Fibroblast of lung (primary cell): Measurements from ENCODE around the gene NEURL1. TPM values are rescaled to one million over a fixed set of nuclear protein-coding genes. Genes with fewer than 3 reads are reported as not detected.

Experiments used
- DNase-seq, 2 donors: peaks; one replicate each; pipeline versions ENCODE4 v3.0.0 to v3.0.0-alpha.2; 2010; ENCODE audit warnings: low read depth in 2 of 2
- H2AFZ ChIP-seq: 2 replicates; pipeline ENCODE4 v1.5.1; 2012; ENCODE audit warnings: low read length, control low read depth, inconsistent platforms
- H3K27ac ChIP-seq: 2 replicates; pipeline ENCODE4 v1.5.1; 2011; ENCODE audit warnings: low read length, control low read depth; ENCODE audit not compliant: insufficient read depth
- H3K27me3 ChIP-seq: 2 replicates; pipeline ENCODE4 v1.5.1; 2011; ENCODE audit warnings: mild to moderate bottlenecking, low read length; ENCODE audit not compliant: control insufficient read depth, insufficient read depth
- H3K36me3 ChIP-seq: 2 replicates; pipeline ENCODE4 v1.5.1; 2011; ENCODE audit warnings: low read length; ENCODE audit not compliant: control insufficient read depth, insufficient read depth
- H3K4me1 ChIP-seq: 2 replicates; pipeline ENCODE4 v1.5.1; 2011; ENCODE audit warnings: low read length; ENCODE audit not compliant: control insufficient read depth, insufficient read depth; ENCODE audit errors: extremely low read depth
- H3K4me2 ChIP-seq: 2 replicates; pipeline ENCODE4 v1.5.1; 2011; ENCODE audit warnings: low read length, control low read depth; ENCODE audit not compliant: insufficient read depth; ENCODE audit errors: extremely low read depth
- H3K4me3 ChIP-seq, 4 experiments: fragments of 200-600 bp in 1 of 4; sonication (generic) in 1 of 4; replicated peaks in 1 of 4; 2 replicates each; pipeline ENCODE4 v1.5.1; 2011 to 2016; ENCODE audit warnings: low read length in 4 of 4, low read depth in 3 of 4, mild to moderate bottlenecking in 3 of 4, control low read depth in 2 of 4, inconsistent platforms in 1 of 4, mixed read lengths in 1 of 4; ENCODE audit not compliant: insufficient read depth in 1 of 4; ENCODE audit errors: control extremely low read depth in 1 of 4
- H3K79me2 ChIP-seq: 2 replicates; pipeline ENCODE4 v1.5.1; 2012; ENCODE audit warnings: mild to moderate bottlenecking, low read length, inconsistent platforms; ENCODE audit not compliant: control insufficient read depth, insufficient read depth
- H3K9ac ChIP-seq: 2 replicates; pipeline ENCODE4 v1.5.1; 2011; ENCODE audit warnings: mild to moderate bottlenecking, low read length, control low read depth; ENCODE audit not compliant: insufficient read depth
- H3K9me3 ChIP-seq: 2 replicates; pipeline ENCODE4 v1.5.1; 2012; ENCODE audit warnings: low read depth, low read length; ENCODE audit not compliant: control insufficient read depth, insufficient read depth
- H4K20me1 ChIP-seq: 2 replicates; pipeline ENCODE4 v1.5.1; 2011; ENCODE audit warnings: low read length; ENCODE audit not compliant: control insufficient read depth, insufficient read depth; ENCODE audit errors: extremely low read depth
- CTCF ChIP-seq, 2 donors: IDR thresholded peaks in 1 of 2; conservative IDR thresholded peaks in 1 of 2; 1 replicate in 1 of 2; 2 replicates in 1 of 2; pipeline ENCODE4 v1.5.1; 2011 to 2012; ENCODE audit warnings: low read length in 2 of 2, control low read depth in 1 of 2, inconsistent platforms in 1 of 2, low read depth in 1 of 2, mild to moderate bottlenecking in 1 of 2
- EZH2 ChIP-seq: IDR thresholded peaks from 2 replicates; pipeline ENCODE4 v1.5.1; 2012; ENCODE audit warnings: low read length, control low read depth, mild to moderate bottlenecking; ENCODE audit errors: missing control alignments
- polyA plus RNA-seq, 2 donors: library from polyadenylated mRNA; depleted of rRNA in 1 of 2; stranded (reverse) in 1 of 2; unstranded in 1 of 2; fragments of >200 nt; gene quantifications; 2 replicates each; pipeline ENCODE4 v1.2.1, GENCODE V29; 2011 to 2012; ENCODE audit warnings: missing spikeins in 1 of 2
- total RNA-seq: library from RNA; depleted of rRNA; stranded (reverse); fragments of >200 nt; gene quantifications from 2 replicates; pipeline ENCODE4 v1.2.1, GENCODE V29; 2014

Gene NEURL1
- total and polyA plus RNA-seq, 2 donors (not counting 1 experiment from before 2014, with no cell fraction given) = 0.12 TPM; not detected in 1

DNA sequence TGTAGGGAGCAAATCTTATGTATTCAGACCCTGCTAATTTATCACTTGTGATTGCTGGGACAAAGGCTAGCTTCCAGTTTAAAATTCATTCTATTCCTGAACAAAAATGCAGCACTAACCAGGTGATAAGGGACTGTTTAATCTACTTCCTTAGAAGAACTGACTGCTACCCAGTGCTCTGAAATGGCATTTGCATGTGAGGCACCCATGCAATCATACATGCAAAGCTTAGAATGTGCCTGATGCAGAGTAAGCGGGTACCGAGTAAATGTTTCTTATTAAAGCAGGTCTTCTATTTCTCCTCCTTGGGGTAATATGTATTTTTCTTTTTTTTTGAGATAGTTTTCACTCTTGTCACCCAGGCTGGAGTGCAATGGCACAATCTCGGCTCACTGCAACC is 54.5 kb downstream of the NEURL1 start:
- Histone ChIP-seq H2AFZ (no peak overlapping the region), H3K9ac (no peak overlapping the region), H3K27me3 (peaks cover 41% of the 10 kb centered on the region), H3K27ac (no peak overlapping the region), H3K4me1 (no peaks in the 10 kb centered on the region), H3K4me3 (no peak overlapping the region), H3K9me3 (no peaks in the 10 kb centered on the region), H4K20me1 (no peaks in the 10 kb centered on the region), H3K4me2 (no peak overlapping the region), H3K79me2 (no peaks in the 10 kb centered on the region), H3K36me3 (no peaks in the 10 kb centered on the region)
- no peak for DNase-seq
- TF ChIP-seq EZH2 (no peak), CTCF (conservative IDR thresholded peaks at IDR 0.05 in 1 of 2, IDR thresholded peaks at IDR 0.05 in 1 of 2; ENCODE audit: low read depth in 1 of 2, low read length in 2 of 2) (no peak)

DNA sequence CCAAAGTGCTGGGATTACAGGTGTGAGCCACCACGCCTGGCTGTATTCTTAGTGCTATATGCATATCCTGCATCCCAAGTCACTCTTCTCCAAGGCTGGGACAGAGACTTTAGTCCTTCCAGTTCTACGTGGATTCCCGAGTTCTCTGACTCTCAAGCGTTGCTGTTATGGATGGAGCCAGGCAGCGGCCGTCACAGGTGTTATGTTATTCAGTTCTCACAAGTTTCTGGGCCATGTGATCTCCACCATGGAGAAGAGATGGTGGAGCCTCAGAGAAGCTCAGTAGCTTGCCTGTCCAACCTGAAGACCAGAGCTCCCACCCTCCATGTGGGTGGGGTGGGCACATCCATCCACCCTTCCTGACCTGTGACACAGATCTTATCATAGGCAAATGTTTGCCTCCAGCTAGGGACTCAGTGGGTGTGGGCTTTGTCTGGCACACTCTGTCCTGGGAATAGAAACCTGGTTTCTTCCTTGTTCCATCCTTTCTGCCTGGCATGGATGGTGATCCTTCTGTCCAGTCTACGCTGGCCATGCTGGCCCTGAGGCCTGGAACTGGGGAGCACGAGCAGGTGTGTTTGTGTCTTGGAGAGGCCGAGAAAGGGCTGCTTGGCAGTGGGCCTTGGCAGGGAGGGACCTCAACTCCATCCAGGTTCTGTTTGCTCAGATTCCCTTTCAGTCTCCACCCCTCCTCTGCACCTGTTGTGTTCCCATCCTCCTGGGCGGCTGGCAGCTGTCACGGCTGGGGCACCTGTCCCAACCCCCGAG is 55.3 kb downstream of the NEURL1 start:
- Histone ChIP-seq H3K27me3 (peaks cover 38% of the 10 kb centered on the region), H3K4me1 (no peaks in the 10 kb centered on the region), H2AFZ (no peak overlapping the region), H3K4me2 (no peak overlapping the region), H4K20me1 (no peaks in the 10 kb centered on the region), H3K36me3 (no peaks in the 10 kb centered on the region), H3K4me3 (no peak overlapping the region), H3K27ac (no peak overlapping the region), H3K9ac (no peak overlapping the region), H3K9me3 (no peaks in the 10 kb centered on the region), H3K79me2 (no peaks in the 10 kb centered on the region)
- DNase-seq = no peak
- TF ChIP-seq CTCF (conservative IDR thresholded peaks at IDR 0.05 in 1 of 2, IDR thresholded peaks at IDR 0.05 in 1 of 2; ENCODE audit: low read depth in 1 of 2, low read length in 2 of 2) (no peak), EZH2 (no peak)

GRCh38 chr10:103549349-103549685 is 55.8 kb downstream of the NEURL1 start:
- Histone ChIP-seq H3K9ac (no peak overlapping the region), H3K4me3 (no peak overlapping the region), H3K9me3 (no peaks in the 10 kb centered on the region), H3K27ac (no peak overlapping the region), H3K4me1 (no peaks in the 10 kb centered on the region), H4K20me1 (no peaks in the 10 kb centered on the region), H2AFZ (no peak overlapping the region), H3K27me3 (peaks cover 35% of the 10 kb centered on the region), H3K79me2 (no peaks in the 10 kb centered on the region), H3K4me2 (no peak overlapping the region), H3K36me3 (no peaks in the 10 kb centered on the region)
- DNase-seq = no peak
- TF ChIP-seq CTCF (conservative IDR thresholded peaks at IDR 0.05 in 1 of 2, IDR thresholded peaks at IDR 0.05 in 1 of 2; ENCODE audit: low read depth in 1 of 2, low read length in 2 of 2) (no peak), EZH2 (no peak)
